HG03045 (cell line): ENCODE measurements around the gene PKD1.
A peak's percentile ranks its signal among the peaks of the same experiment; 100 is the strongest.
"Not testable (repeated sequence)": the region's sequence is repeated elsewhere in the genome, so short reads cannot be mapped to it uniquely, and the experiment has no call there.

ENCODE experiments used
- ATAC-seq: cut with Tn5 transposase; IDR thresholded peaks from one replicate; pipeline ENCODE4 v1.9.1; 2021; ENCODE audit warnings: mild to moderate bottlenecking, moderate library complexity; ENCODE audit not compliant: unreplicated experiment

The PKD1 gene

GRCh38 chr16:2152695-2153506, 17.2 kb upstream of the PKD1 start:
- ATAC-seq, result no peak

GRCh38 chr16:2151188-2152091, 15.7 kb upstream of the PKD1 start:
- ATAC-seq, result no peak

- ATAC-seq, result no peak
Measured at GRCh38 chr16:2150418-2151187, 14.9 kb upstream of the PKD1 start.

GRCh38 chr16:2149630-2150417, 14.1 kb upstream of the PKD1 start:
- ATAC-seq, result no peak

- no peak for ATAC-seq
Measured at GRCh38 chr16:2148714-2149629, 13.3 kb upstream of the PKD1 start.

GRCh38 chr16:2147981-2148671, 12.4 kb upstream of the PKD1 start, which contains the start of gene RAB26:
RAB26 (plus strand) TSS chr16:2148625; CDS start chr16:2148784, 159 bp downstream.
- ATAC-seq, result peak; percentile 32

- no peak for ATAC-seq
Measured at GRCh38 chr16:2147378-2147777, 11.7 kb upstream of the PKD1 start.

- ATAC-seq, result no peak
Measured at GRCh38 chr16:2145843-2146242, 10.1 kb upstream of the PKD1 start.

GRCh38 chr16:2143878-2144485, 8.3 kb upstream of the PKD1 start:
- ATAC-seq, result no peak

GRCh38 chr16:2142942-2143877, 7.5 kb upstream of the PKD1 start:
- ATAC-seq, result no peak

GRCh38 chr16:2135071-2135470, 627 bp downstream of the PKD1 start:
- ATAC-seq, result not testable (repeated sequence)

- ATAC-seq, result not testable (repeated sequence)
Measured at GRCh38 chr16:2133797-2134196, 1.9 kb downstream of the PKD1 start.

- not testable (repeated sequence) for ATAC-seq
Measured at GRCh38 chr16:2129890-2130447, 5.7 kb downstream of the PKD1 start.

GRCh38 chr16:2129251-2129650, 6.4 kb downstream of the PKD1 start:
- not testable (repeated sequence) for ATAC-seq

GRCh38 chr16:2127630-2128280, 7.9 kb downstream of the PKD1 start:
- not testable (repeated sequence) for ATAC-seq

- ATAC-seq, result not testable (repeated sequence)
Measured at GRCh38 chr16:2126928-2127556, 8.7 kb downstream of the PKD1 start.
